GM19025 (cell line): ENCODE measurements around the gene THUMPD1.
"Not testable (repeated sequence)": the region's sequence is repeated elsewhere in the genome, so short reads cannot be mapped to it uniquely, and the experiment has no call there.

Source experiments
- ATAC-seq: cut with Tn5 transposase; IDR thresholded peaks from one replicate; pipeline ENCODE4 v1.9.1; 2021; ENCODE audit warnings: mild to moderate bottlenecking, low read depth, moderate library complexity; ENCODE audit not compliant: unreplicated experiment

THUMPD1 gene

DNA sequence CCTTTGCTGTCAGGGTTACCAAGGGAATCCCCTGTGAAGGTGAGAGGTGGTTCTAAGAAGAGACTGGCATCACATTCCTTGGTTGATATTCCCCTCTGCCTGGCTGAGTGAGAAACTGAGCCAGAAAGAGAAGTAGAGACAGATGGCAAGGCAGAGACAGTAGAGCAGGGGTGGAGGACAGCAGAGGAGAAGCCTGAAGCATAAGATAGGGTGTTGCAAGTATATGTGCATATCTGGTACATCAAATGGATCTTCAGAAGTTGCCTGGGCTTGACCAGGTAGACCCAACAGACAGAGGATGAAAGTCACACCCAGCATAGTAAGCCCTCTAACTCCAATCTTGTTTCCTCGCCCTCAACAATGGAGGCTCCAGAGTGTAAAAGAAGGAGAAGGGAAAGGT lies 7.9 kb upstream of the THUMPD1 start:
- ATAC-seq, result no peak

DNA sequence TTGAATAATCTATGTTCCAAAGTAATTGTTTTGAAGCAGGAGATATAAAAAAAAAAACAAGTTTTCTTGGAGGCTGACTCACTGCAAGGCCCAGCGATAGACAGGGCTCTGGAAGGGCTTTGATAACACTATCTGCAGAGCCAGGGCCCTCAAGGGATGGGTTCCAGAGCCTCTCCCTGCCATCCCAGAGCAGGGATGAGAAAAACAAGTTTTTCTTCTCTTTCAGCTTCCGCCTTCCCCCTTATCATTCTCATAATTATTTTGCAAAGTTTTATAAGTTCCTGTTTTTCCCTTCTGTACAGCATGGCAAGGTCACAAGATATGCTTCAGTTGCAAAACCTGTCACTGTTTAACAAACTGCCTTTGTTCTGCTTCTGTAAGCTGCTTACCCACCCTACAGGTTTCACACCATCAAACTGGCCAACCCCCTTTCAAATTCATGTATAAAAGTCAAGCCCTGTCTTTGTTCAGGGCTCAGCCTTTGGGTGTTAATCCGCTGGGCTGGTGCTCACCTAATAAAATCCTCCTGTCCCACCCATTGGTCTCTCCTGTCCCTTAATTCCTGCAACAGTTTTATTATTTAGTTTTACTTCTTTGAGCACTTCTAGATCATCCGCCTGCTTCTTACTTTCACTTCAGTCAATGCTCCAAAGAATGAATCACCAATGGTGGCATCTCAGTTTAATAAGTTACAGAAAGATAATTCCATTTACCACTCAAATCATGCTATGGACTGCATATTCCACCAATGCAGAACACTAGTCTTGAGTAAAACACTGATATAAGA lies 5.6 kb upstream of the THUMPD1 start:
- no peak for ATAC-seq

DNA sequence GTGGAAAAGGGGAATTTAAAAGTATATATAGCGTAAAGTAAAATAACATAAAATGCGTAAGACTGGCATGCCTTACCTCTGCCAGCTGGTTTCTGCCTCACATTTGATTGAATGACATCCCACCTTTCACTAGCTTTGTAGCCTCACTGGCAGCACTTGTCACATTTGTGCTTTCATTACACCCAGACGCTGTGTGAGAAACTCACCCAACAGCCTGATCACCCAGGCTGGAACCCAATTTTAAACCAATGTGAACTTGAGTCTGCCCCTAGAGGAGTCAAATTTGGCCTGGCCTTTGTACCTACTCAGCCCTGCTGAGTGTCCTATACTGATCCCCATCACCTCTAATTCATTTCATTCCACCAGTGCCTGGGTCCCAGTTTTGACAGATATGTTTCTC lies 4.8 kb upstream of the THUMPD1 start:
- ATAC-seq, result no peak

DNA sequence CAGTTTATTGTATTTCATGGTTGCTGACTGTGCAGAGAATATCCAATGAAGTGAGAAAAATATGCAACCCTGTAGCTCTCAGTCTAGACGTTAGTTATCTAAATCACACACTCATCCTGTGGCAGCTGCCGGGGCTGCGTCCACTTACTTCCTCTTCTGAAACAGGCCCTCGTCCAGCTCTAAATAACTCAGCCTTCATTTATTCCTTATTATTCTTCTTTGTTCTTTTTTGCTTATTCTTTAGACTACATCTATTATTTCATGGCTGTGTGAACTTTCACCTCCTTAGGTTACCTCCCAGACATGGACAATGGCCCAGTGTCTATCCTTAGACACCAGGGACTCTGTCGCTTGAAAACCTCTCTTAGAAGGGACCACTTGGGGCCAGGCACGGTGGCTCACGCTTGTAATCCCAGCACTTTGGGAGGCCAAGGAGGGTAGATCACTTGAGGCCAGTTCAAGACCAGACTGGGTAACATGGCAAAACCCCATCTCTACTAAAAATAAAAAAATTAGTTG lies 3.4 kb upstream of the THUMPD1 start:
- ATAC-seq, result no peak

DNA sequence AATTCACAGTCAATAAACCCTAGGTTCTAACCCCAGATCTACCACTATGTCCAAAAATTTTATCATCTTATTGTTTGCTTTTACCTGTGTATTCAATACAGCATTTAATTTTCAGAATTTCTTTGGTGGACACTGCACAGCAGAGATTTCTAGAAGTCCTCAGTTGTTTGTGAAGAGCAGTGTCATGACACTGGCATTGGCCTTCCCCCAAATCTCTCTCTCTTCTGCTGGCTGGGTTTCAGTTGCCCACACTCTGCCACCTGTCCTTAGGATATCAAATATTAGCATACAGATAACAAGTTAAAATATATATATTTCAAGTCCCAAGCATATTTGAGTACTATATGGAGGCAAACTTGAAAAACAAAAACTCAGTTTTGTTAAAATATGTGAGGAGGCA lies 2.0 kb upstream of the THUMPD1 start:
- ATAC-seq, result no peak

- ATAC-seq, result peak; percentile 74
These were observed 607 bp downstream of the THUMPD1 start for GRCh38 chr16:20740901-20741521.

DNA sequence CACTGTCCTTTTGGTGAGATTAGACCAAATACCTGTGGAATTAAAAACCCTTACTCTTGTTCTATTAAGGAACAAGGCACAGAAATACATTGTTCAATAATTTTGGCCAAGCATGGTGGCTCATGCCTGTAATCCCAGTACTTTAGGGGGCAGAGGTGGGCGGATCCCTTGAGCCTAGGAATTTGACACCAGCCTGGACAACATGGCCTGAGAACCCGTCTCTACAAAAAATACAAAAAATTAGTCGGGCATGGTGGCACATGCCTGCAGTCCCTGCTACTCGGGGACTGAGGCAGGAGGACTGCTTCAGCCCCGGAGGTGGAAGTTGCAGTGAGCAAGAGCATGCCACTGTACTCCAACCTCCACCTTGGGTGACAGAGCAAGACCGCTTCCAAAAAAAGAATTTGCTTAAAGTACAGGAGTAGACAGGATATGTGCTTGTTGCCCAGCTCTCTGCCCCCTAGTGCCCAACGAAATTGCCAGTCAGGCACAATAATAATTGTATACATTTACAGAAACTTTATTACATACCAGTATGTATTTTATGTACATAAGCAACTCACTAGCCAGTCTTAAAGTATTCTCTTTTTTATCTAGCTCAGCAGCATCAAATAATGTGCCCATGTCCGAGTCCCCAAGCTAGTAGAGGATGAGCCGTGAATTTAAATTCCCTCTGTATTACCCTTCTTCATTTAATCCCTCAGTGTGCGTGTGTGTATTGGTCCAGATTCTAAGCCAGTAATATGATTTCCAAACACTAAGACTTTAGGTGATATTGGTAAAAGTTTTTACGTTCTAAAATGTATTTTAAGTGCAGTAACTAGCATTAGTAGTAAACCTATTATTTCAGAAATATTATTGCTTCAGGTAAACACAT lies 1.4 kb downstream of the THUMPD1 start:
- ATAC-seq, result no peak

DNA sequence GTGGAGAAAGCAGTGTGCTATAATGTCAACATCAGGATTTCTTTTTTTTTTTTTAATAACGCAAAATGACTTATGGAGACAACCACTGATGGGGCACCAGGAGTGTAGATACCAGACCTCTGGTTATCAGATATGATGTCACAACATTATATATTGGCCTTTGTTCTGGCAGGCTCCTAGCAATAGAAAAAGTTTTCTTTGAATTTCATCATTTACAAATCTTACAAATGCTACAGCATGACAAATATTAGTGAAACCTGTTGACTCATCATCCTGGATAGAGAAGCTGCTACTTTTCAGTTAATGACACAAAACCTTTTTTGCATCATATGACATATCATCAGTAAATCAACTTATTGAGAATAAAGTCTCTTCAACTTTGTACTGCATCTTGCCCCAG lies 6.1 kb downstream of the THUMPD1 start:
- no peak for ATAC-seq

GRCh38 chr16:20734782-20735181 lies 6.8 kb downstream of the THUMPD1 start:
- ATAC-seq, result no peak

GRCh38 chr16:20734056-20734455 lies 7.6 kb downstream of the THUMPD1 start:
- ATAC-seq, result no peak

DNA sequence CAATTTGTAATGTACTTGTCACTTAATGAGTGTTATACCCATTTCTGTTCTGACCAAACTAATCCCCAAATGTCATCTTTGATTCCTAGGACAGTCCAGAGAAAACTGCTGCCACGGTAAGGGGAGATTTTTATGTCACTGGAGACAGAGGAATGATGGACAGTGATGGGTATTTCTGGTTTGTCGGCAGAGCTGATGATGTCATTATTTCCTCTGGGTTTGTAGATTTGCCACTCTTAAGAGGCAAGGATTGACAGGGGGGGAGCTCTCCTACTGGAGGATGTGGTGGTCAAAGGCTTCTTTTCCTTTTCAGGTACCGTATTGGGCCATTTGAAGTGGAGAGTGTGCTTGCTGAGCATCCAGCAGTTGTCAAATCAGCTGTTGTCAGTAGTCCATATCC lies 12.5 kb downstream of the THUMPD1 start:
- no peak for ATAC-seq

DNA sequence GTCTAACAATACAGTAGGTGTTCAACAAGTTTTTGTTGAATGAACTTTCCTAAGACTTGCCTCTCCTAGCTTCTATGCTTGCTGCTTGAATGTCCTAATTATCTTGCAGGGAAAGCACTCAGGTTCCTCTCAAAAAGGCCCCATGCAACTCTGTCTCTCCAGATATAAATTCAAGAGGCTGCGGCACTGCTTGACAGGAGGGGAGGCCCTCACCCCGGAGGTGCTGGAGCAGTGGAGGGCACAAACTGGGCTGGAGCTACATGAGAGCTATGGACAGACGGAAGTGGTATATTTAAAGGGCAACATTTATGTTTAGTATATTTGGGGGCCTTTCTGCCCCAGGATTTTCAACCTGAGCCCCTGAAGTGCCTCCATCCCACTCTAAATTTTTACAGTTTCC lies 14.4 kb downstream of the THUMPD1 start:
- ATAC-seq, result no peak

DNA sequence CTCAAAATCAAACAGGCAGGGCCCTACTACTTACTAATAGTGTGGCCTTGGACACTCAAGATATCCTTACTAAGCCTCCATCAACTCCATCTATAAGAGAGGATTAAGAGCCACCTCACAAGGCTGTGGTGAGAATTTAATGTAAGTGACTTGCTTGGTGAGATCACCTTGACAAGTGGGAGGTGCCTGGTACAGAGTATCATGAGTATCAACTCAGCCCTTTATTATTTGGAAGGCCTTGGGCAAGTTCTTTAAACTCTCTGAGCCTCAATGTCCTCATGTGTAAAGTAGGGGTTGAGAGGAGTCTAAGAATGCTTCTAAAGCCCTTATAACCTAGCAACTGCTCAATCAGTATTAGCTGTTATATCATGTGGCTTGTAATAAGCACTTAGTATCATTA lies 15.0 kb downstream of the THUMPD1 start:
- no peak for ATAC-seq

- ATAC-seq, result no peak
These were observed 21.4 kb downstream of the THUMPD1 start for GRCh38 chr16:20720251-20720650.

DNA sequence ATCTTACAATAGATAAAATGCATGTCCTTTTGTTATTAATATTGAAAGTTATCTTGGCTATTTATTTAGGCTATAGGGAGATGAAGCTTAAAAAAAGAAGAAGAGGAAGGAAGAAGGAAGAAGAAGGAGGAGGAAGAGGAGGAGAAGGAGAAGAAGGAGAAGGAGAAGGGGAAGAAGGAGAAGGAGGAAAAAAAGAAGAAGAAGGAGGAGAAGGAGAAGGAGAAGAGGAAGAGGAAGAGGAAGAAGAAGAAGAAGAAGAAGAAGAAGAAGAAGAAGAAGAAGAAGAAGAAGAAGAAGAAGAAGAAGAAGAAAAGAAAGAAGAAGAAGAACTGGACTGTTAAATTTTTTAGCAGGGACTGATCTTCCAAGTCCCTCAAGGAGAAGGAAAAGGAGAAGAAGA lies 23.9 kb downstream of the THUMPD1 start:
- ATAC-seq, result not testable (repeated sequence)

- no peak for ATAC-seq
These were observed 30.2 kb downstream of the THUMPD1 start for GRCh38 chr16:20711277-20711911.

GRCh38 chr16:20708129-20708528 lies 33.5 kb downstream of the THUMPD1 start:
- not testable (repeated sequence) for ATAC-seq

- ATAC-seq, result no peak
These were observed 34.2 kb downstream of the THUMPD1 start for GRCh38 chr16:20707461-20707860.

GRCh38 chr16:20705972-20706371 lies 35.6 kb downstream of the THUMPD1 start:
- not testable (repeated sequence) for ATAC-seq

GRCh38 chr16:20704281-20704680 lies 37.3 kb downstream of the THUMPD1 start:
- no peak for ATAC-seq

DNA sequence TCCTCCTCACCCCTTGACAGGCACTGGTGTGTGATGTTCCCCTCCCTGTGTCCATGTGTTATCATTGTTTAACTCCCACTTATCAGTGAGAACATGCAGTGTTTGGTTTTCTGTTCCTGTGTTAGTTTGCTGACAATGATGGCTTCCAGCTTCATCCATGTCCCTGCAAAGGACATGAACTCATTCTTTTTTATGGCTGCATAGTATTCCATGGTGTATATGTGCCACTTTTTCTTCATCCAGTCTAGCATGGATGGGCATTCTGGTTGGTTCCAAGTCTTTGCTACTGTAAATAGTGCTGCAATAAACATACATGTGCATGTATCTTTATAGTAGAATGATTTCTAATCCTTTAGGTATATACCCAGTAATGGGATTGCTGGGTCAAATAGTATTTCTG lies 39.9 kb downstream of the THUMPD1 start:
- ATAC-seq, result not testable (repeated sequence)
